AG04450 (cell line): ENCODE measurements around the gene CHP1. TPM values are rescaled to one million over a fixed set of nuclear protein-coding genes. Genes with fewer than 3 reads are reported as not detected.
"Not testable (repeated sequence)": the region's sequence is repeated elsewhere in the genome, so short reads cannot be mapped to it uniquely, and the experiment has no call there.

ENCODE experiments used
- CTCF ChIA-PET: fragments of 300-600, 350-600 bp; formaldehyde crosslinking; extraction: SDS; loops from one replicate; lab custom pipeline; 2022; ENCODE audit warnings: antibody characterized with exemption, inconsistent platforms; lab: Charles Lee
- POLR2A ChIA-PET: fragments of 350-600 bp; formaldehyde crosslinking; extraction: SDS; loops from one replicate; lab custom pipeline; 2021; ENCODE audit warnings: antibody characterized with exemption, inconsistent platforms; lab: Yijun Ruan, JAX
- DNase-seq: peaks from one replicate; pipeline ENCODE4 v3.0.0-alpha.2; 2011; ENCODE audit warnings: low read depth, low spot score
- H3K27ac ChIP-seq: one replicate; pipeline ENCODE4 v1.5.1; 2012; ENCODE audit warnings: low read depth, low read length, control low read depth
- H3K27me3 ChIP-seq: one replicate; pipeline ENCODE4 v1.6.0; 2012; ENCODE audit warnings: low read length; ENCODE audit not compliant: control insufficient read depth, insufficient read depth
- H3K4me3 ChIP-seq: 2 replicates; pipeline ENCODE4 v1.5.1; 2011; ENCODE audit warnings: mild to moderate bottlenecking, low read depth, low read length, control low read depth
- H3K9me3 ChIP-seq: 2 replicates; pipeline ENCODE4 v1.5.1; 2012; ENCODE audit warnings: low read length; ENCODE audit not compliant: control insufficient read depth, insufficient read depth
- CTCF ChIP-seq: IDR thresholded peaks from 2 replicates; pipeline ENCODE4 v1.5.1; 2011; ENCODE audit warnings: low read depth, low read length, control low read depth, inconsistent platforms
- polyA plus RNA-seq: library from polyadenylated mRNA; depleted of rRNA; stranded (reverse); fragments of >200 nt; gene quantifications from 2 replicates; pipeline ENCODE4 v1.2.3, GENCODE V29; 2011; rRNA removed

CHP1 gene
- polyA plus RNA-seq, 1 experiment: 90.1 TPM

- H3K4me3 ChIP-seq: no peak overlapping the region
- no peak overlapping the region for H3K27ac ChIP-seq
- ChIA-PET POLR2A (no interaction called here), CTCF (no interaction called here)
- no peaks in the 10 kb centered on the region for H3K9me3 ChIP-seq
- no peak for DNase-seq
- H3K27me3 ChIP-seq: no peaks in the 10 kb centered on the region
- no peak for TF ChIP-seq CTCF
Measured at GRCh38 chr15:41307679-41308078, 76.6 kb downstream of the CHP1 start.

GRCh38 chr15:41309226-41309905 lies 78.3 kb downstream of the CHP1 start:
- no peak for DNase-seq
- Histone ChIP-seq H3K4me3 (no peak overlapping the region), H3K27me3 (no peaks in the 10 kb centered on the region), H3K9me3 (no peaks in the 10 kb centered on the region), H3K27ac (no peak overlapping the region)
- TF ChIP-seq CTCF: no peak
- ChIA-PET CTCF (interaction anchor here (1.6 kb wide), 1 partner anchor 23 kb away, joined by 4 read pairs; the partner anchor contains the start of genes NUSAP1 and OIP5), POLR2A (interaction anchor here (1.3 kb wide), 1 partner anchor 23 kb away, joined by 4 read pairs; the partner anchor contains the start of genes NUSAP1 and OIP5)

DNA sequence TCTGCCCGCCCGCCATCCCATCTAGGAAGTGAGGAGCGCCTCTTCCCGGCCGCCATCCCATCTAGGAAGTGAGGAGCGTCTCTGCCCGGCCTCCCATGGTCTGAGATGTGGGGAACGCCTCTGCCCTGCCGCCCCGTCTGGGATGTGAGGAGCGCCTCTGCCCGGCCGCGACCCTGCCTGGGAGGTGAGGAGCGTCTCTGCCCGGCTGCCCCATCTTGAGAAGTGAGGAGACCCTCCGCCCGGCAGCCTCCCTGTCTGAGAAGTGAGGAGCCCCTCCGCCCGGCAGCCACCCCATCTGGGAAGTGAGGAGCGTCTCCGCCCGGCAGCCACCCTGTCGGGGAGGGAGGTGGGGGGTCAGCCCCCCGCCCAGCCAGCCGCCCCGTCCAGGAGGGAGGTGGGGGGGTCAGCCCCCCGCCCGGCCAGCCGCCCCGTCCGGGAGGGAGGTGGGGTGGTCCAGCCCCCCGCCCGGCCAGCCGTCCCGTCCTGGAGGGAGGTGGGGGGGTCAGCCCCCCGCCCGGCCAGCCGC lies 89.8 kb downstream of the CHP1 start:
- DNase-seq, H3K27me3 ChIP-seq, H3K4me3 ChIP-seq, H3K9me3 ChIP-seq, POLR2A ChIA-PET, H3K27ac ChIP-seq, CTCF ChIA-PET: not testable (repeated sequence)

- H3K27ac ChIP-seq: no peak overlapping the region
- CTCF ChIA-PET: interaction anchor here (2.7 kb wide), 1 partner anchor 9 kb away, joined by 8 read pairs; the partner anchor contains the start of genes NUSAP1 and OIP5
- peaks cover 2% of the 10 kb centered on the region; the same call in 1 of the 2 replicates for H3K9me3 ChIP-seq
- H3K4me3 ChIP-seq: no peak overlapping the region
- no peak for DNase-seq
- no peaks in the 10 kb centered on the region for H3K27me3 ChIP-seq
- POLR2A ChIA-PET: no interaction called here
- TF ChIP-seq CTCF: no peak
Measured at GRCh38 chr15:41323611-41324010, 92.5 kb downstream of the CHP1 start.

- no peak for TF ChIP-seq CTCF
Measured at GRCh38 chr15:41331281-41331680, 100.2 kb downstream of the CHP1 start.

More at GRCh38 chr15:41331281-41331680, 100.2 kb downstream of the CHP1 start:
- POLR2A ChIA-PET: no interaction called here
- DNase-seq: no peak
- no peak overlapping the region; the same call in 1 of the 2 replicates for H3K4me3 ChIP-seq
- H3K27ac ChIP-seq: no peak overlapping the region
- no peaks in the 10 kb centered on the region for H3K9me3 ChIP-seq
- CTCF ChIA-PET: interaction anchor here (0.5 to 1.1 kb wide), 5 partner anchors 9 to 624 kb away, joined by 3 to 4 read pairs (median 3); no protein-coding TSS in a partner anchor
- no peaks in the 10 kb centered on the region for H3K27me3 ChIP-seq

Other genes starting within 250 kb of the CHP1 start
- gene INO80, start 115.0 kb upstream of the CHP1 start, polyA plus RNA-seq: 5.3 and 8.0 TPM in 2 replicates
- gene EXD1, start 511 bp upstream of the CHP1 start, polyA plus RNA-seq: not detected in 2 replicates
- 2.9 and 3.9 TPM in 2 replicates for gene OIP5, start 101.3 kb downstream of the CHP1 start, polyA plus RNA-seq
- 24.8 and 33.9 TPM in 2 replicates for gene NUSAP1, start 101.6 kb downstream of the CHP1 start, polyA plus RNA-seq
- 24.4 and 34.4 TPM in 2 replicates for gene NDUFAF1, start 171.2 kb downstream of the CHP1 start, polyA plus RNA-seq
- 32.5 and 40.8 TPM in 2 replicates for gene RTF1, start 185.8 kb downstream of the CHP1 start, polyA plus RNA-seq